Ishikawa (cell line): Measurements from ENCODE around the gene CCDC183.

Source experiments
- CEBPB ChIP-seq: IDR thresholded peaks from 2 replicates; pipeline ENCODE4 v1.6.1; 2012
- CREB1 ChIP-seq: IDR thresholded peaks from 2 replicates; pipeline ENCODE4 v1.6.1; 2012; ENCODE audit warnings: low read depth
- EGR1 ChIP-seq: IDR thresholded peaks from 2 replicates; pipeline ENCODE4 v1.6.1; 2012
- EP300 ChIP-seq: IDR thresholded peaks from 2 replicates; pipeline ENCODE4 v1.6.1; 2012; ENCODE audit warnings: borderline replicate concordance
- FOXM1 ChIP-seq: IDR thresholded peaks from 2 replicates; pipeline ENCODE4 v1.6.1; 2012; ENCODE audit warnings: low read depth, borderline replicate concordance
- MAX ChIP-seq: IDR thresholded peaks from 2 replicates; pipeline ENCODE4 v1.6.1; 2012
- NFIC ChIP-seq: IDR thresholded peaks from 2 replicates; pipeline ENCODE4 v1.6.1; 2012
- RAD21 ChIP-seq: IDR thresholded peaks from 2 replicates; pipeline ENCODE4 v1.6.1; 2012; ENCODE audit warnings: low read depth
- TAF1 ChIP-seq: IDR thresholded peaks from 2 replicates; pipeline ENCODE4 v1.6.1; 2012; ENCODE audit warnings: low read depth, mild to moderate bottlenecking
- TCF12 ChIP-seq: IDR thresholded peaks from 2 replicates; pipeline ENCODE4 v1.6.1; 2012; ENCODE audit warnings: low read depth
- TEAD4 ChIP-seq: IDR thresholded peaks from 2 replicates; pipeline ENCODE4 v1.6.1; 2012
- YY1 ChIP-seq: IDR thresholded peaks from 2 replicates; pipeline ENCODE4 v1.6.1; 2012; ENCODE audit warnings: low read depth
- ZBTB7A ChIP-seq: IDR thresholded peaks from 2 replicates; pipeline ENCODE4 v1.6.1; 2012; ENCODE audit warnings: low read depth
- TF ChIP-seq, protein P1 (sequence below): IDR thresholded peaks from 2 replicates; pipeline ENCODE4 v1.6.1; 2012
- TF ChIP-seq, protein P2 (sequence below): IDR thresholded peaks from 2 replicates; pipeline ENCODE4 v1.6.1; 2012; ENCODE audit warnings: low read depth, mild to moderate bottlenecking

Gene CCDC183

GRCh38 chr9:136791516-136792276, 4.4 kb upstream of the CCDC183 start:
- TF ChIP-seq CREB1 (0 out of 2 replicates have a peak, but pooled peaks have one; percentile 12), CEBPB (no peak), YY1 (0 out of 2 replicates have a peak, but pooled peaks have one; percentile 20), ZBTB7A (peak; percentile 78), TAF1 (peak; percentile 33; the same call in 1 of the 2 replicates), FOXM1 (no peak), TCF12 (no peak; the same call in 1 of the 2 replicates), NFIC (no peak), EGR1 (no peak), RAD21 (peak; percentile 49; the same call in 1 of the 2 replicates), EP300 (peak; percentile 15; the same call in 1 of the 2 replicates), MAX (peak; percentile 91), TEAD4 (0 out of 2 replicates have a peak, but pooled peaks have one; percentile 4)
- TF ChIP-seq, protein P1, sequence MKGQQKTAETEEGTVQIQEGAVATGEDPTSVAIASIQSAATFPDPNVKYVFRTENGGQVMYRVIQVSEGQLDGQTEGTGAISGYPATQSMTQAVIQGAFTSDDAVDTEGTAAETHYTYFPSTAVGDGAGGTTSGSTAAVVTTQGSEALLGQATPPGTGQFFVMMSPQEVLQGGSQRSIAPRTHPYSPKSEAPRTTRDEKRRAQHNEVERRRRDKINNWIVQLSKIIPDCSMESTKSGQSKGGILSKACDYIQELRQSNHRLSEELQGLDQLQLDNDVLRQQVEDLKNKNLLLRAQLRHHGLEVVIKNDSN: no peak
- TF ChIP-seq, protein P2, sequence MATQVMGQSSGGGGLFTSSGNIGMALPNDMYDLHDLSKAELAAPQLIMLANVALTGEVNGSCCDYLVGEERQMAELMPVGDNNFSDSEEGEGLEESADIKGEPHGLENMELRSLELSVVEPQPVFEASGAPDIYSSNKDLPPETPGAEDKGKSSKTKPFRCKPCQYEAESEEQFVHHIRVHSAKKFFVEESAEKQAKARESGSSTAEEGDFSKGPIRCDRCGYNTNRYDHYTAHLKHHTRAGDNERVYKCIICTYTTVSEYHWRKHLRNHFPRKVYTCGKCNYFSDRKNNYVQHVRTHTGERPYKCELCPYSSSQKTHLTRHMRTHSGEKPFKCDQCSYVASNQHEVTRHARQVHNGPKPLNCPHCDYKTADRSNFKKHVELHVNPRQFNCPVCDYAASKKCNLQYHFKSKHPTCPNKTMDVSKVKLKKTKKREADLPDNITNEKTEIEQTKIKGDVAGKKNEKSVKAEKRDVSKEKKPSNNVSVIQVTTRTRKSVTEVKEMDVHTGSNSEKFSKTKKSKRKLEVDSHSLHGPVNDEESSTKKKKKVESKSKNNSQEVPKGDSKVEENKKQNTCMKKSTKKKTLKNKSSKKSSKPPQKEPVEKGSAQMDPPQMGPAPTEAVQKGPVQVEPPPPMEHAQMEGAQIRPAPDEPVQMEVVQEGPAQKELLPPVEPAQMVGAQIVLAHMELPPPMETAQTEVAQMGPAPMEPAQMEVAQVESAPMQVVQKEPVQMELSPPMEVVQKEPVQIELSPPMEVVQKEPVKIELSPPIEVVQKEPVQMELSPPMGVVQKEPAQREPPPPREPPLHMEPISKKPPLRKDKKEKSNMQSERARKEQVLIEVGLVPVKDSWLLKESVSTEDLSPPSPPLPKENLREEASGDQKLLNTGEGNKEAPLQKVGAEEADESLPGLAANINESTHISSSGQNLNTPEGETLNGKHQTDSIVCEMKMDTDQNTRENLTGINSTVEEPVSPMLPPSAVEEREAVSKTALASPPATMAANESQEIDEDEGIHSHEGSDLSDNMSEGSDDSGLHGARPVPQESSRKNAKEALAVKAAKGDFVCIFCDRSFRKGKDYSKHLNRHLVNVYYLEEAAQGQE: no peak

DNA sequence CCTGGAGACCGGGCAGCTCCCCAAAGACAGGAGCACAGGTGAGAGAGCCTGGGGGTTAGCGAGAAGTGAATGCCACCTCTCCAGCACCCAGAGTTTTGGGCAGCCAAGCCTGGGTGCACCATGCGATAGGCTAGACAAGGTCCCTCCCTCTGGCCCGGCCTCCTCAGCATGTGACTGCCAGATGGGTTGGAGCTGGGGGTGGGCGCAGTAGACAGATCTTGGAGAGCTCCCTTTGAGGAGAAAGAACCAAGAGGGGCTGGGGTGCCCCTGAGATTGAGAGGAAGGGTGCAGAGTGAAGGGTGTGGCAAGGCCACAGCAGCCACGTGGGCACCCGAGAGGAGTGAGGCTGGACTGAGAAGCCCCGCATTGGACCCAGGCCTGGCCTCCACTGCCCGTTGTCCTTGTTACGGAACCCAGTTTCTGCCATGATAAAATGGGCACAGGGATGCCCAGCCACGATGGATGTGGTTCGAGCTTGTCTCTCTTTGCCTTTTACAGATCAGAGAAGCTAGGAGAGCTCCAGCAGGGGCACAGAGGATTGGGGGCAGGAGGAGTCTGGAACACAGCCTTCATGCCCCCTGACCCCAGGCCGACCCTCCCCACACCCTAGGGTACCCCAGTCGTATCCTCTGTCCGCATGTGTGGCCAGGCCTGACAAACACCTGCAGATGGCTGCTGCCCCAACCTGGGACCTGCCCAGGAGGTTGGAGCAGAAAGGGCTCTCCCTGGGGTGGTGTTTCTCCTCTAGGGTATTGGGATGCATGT, 3.6 kb upstream of the CCDC183 start:
- TF ChIP-seq FOXM1 (no peak), CEBPB (no peak), NFIC (no peak), TEAD4 (no peak), CREB1 (no peak), ZBTB7A (no peak), MAX (no peak), TCF12 (no peak), TAF1 (no peak), EP300 (no peak), YY1 (no peak), RAD21 (no peak), EGR1 (no peak)
- TF ChIP-seq, protein P2: no peak
- TF ChIP-seq, protein P1: no peak

GRCh38 chr9:136793086-136793946, 2.8 kb upstream of the CCDC183 start:
- TF ChIP-seq ZBTB7A: no peak
- TF ChIP-seq TCF12: no peak
- no peak for TF ChIP-seq YY1
- no peak for TF ChIP-seq CREB1
- no peak for TF ChIP-seq TAF1
- no peak for TF ChIP-seq NFIC
- TF ChIP-seq, protein P2: no peak
- no peak for TF ChIP-seq MAX
- TF ChIP-seq RAD21: no peak
- TF ChIP-seq EGR1: no peak
